GM12801 (cell line): ENCODE measurements around the gene CR1.

ENCODE experiments used
- CTCF ChIP-seq: IDR thresholded peaks from one replicate; pipeline ENCODE4 v1.5.1; 2011; ENCODE audit warnings: control low read depth; ENCODE audit not compliant: insufficient read length; ENCODE audit errors: extremely low read depth

CR1 gene

GRCh38 chr1:207462535-207462934 is 33.4 kb upstream of the CR1 start:
- TF ChIP-seq CTCF: no peak

- no peak for TF ChIP-seq CTCF
Observed at GRCh38 chr1:207463021-207463420, 32.9 kb upstream of the CR1 start.

GRCh38 chr1:207463571-207463970 is 32.4 kb upstream of the CR1 start:
- no peak for TF ChIP-seq CTCF

GRCh38 chr1:207470927-207471326 is 25.0 kb upstream of the CR1 start:
- TF ChIP-seq CTCF: no peak

GRCh38 chr1:207474210-207474609 is 21.7 kb upstream of the CR1 start:
- TF ChIP-seq CTCF: no peak

- TF ChIP-seq CTCF: no peak
Observed at GRCh38 chr1:207486198-207486597, 9.8 kb upstream of the CR1 start.

- no peak for TF ChIP-seq CTCF
Observed at GRCh38 chr1:207487636-207488035, 8.3 kb upstream of the CR1 start.

- TF ChIP-seq CTCF: no peak
Observed at GRCh38 chr1:207493212-207493611, 2.7 kb upstream of the CR1 start.
